ENCODE data around the gene DCLK1. TPM values are rescaled to one million over a fixed set of nuclear protein-coding genes. Genes with fewer than 3 reads are reported as not detected.

The DCLK1 gene
- total and polyA plus RNA-seq, 9 donors: 3.3 to 37.0 (median 20.7) TPM

DNA sequence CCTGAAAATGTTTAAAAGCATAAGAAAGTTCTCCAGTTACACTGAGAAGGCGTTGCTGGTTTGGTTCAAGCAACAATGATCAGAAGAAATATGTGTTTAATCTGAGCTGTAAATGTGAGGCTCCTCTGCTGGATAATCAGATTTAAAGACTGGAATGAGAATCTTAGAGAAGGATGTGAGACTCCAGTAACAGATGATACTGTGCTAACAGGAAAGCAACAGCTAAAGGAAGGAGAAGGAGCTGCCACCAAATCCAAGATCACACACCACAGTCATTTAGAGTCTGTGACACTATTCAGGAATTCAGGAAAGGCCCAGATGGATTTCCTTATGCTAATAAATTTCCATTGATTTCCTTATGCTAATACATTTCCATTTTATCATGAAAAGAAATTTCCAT is 16.9 kb downstream of the DCLK1 start:
- WGBS, 3 donors: 12 to 33% (median 25%) methylated on average over 1 of the region's 1 CpG
- TF ChIP-seq, protein P1, sequence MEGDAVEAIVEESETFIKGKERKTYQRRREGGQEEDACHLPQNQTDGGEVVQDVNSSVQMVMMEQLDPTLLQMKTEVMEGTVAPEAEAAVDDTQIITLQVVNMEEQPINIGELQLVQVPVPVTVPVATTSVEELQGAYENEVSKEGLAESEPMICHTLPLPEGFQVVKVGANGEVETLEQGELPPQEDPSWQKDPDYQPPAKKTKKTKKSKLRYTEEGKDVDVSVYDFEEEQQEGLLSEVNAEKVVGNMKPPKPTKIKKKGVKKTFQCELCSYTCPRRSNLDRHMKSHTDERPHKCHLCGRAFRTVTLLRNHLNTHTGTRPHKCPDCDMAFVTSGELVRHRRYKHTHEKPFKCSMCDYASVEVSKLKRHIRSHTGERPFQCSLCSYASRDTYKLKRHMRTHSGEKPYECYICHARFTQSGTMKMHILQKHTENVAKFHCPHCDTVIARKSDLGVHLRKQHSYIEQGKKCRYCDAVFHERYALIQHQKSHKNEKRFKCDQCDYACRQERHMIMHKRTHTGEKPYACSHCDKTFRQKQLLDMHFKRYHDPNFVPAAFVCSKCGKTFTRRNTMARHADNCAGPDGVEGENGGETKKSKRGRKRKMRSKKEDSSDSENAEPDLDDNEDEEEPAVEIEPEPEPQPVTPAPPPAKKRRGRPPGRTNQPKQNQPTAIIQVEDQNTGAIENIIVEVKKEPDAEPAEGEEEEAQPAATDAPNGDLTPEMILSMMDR (IDR thresholded peaks at IDR 0.05): no peak
- TF ChIP-seq EP300 (IDR thresholded peaks at IDR 0.05): no peak
- TF ChIP-seq POLR2A (IDR thresholded peaks at IDR 0.05): no peak
- Histone ChIP-seq H3K27me3 (no peaks in the 10 kb centered on the region), H3K36me3 (no peaks in the 10 kb centered on the region), H3K27ac (peak overlapping the region in 1 of 2 donors; percentile 45), H3K4me3 (no peak overlapping the region), H3K4me1 (ENCODE audit: insufficient read depth) (no peaks in the 10 kb centered on the region), H3K9me3 (no peaks in the 10 kb centered on the region)
- DNase-seq: no peak
- intact Hi-C loops (cut with DNase I): no loop called here

DNA sequence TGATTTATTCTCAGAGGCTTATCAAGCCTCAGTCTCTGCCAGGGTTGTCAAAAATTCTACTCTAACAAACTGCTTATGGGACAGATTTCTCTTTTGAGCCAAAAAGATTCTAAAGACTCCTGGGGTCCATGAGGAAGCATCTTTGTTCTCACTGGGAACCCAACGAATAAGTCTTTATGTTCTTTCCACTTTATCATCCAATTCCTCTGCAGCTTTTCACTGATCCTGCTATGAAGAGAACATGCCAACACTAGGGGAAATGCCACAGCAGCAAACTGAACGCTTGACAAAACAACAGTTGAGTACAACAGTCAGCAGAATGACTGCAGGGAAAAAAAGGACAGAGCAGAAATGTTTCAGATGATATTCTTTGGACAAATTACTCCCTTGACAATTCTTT is 22.2 kb downstream of the DCLK1 start:
- intact Hi-C loops (cut with DNase I): no loop called here
- Histone ChIP-seq H3K4me3 (no peak overlapping the region), H3K27ac (no peak overlapping the region), H3K36me3 (no peaks in the 10 kb centered on the region), H3K27me3 (no peaks in the 10 kb centered on the region), H3K9me3 (no peaks in the 10 kb centered on the region), H3K4me1 (ENCODE audit: insufficient read depth) (no peaks in the 10 kb centered on the region)
- 80 to 90% (median 86%) methylated on average over 2 of the region's 2 CpGs for WGBS, 3 donors
- no peak for TF ChIP-seq POLR2A (IDR thresholded peaks at IDR 0.05)
- TF ChIP-seq, protein P1 (IDR thresholded peaks at IDR 0.05): no peak
- TF ChIP-seq EP300 (IDR thresholded peaks at IDR 0.05): no peak
- DNase-seq: no peak

DNA sequence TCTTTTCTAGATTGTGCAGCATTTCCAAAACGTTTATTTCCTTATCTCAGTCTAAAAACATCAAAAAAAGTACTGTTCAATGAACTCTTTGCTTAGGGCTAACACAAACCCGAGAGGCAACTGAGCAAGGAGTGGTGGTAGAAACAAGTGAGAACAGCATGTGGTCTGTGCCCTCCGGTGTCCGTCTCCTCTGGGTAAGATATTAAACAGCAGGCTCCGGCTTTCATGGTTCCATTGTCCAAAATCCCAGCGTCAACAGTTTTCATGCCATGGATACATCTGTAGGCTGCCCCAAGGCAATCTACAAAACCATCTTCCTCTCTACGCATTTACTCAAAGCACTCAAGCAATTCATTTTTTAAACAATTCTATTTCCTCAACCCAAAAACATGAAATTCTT is 22.8 kb downstream of the DCLK1 start:
- H3K9me3 ChIP-seq: no peaks in the 10 kb centered on the region
- H3K27me3 ChIP-seq: no peaks in the 10 kb centered on the region
- H3K4me1 ChIP-seq (ENCODE audit: insufficient read depth): no peaks in the 10 kb centered on the region
- 80 to 84% (median 81%) methylated on average over 7 of the region's 7 CpGs for WGBS, 3 donors
- no peak for DNase-seq
- no peaks in the 10 kb centered on the region for H3K36me3 ChIP-seq
- H3K4me3 ChIP-seq: no peak overlapping the region
- intact Hi-C loops (cut with DNase I): no loop called here
- no peak overlapping the region for H3K27ac ChIP-seq
- no peak for TF ChIP-seq POLR2A (IDR thresholded peaks at IDR 0.05)
- TF ChIP-seq EP300 (IDR thresholded peaks at IDR 0.05): no peak
- TF ChIP-seq, protein P1 (IDR thresholded peaks at IDR 0.05): no peak

DNA sequence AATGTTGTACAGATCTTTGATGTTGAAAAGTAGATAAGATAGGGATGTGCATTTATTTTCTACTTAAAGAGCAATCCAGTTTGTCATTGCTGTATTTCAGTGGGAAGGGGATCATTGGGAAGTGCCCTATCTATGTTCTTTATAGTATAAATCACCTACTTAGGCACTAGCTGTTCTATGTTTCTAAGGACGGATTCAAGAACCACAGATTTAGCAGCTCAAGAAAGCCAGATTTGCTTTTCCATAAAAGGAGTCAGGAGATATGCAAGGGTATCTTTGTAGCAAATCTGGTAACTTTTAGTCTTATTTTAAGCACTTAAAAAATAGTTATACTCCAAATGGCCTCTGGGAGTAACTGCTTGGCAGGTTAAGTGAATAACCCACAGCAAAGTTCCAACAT is 23.7 kb downstream of the DCLK1 start:
- intact Hi-C loops (cut with DNase I): no loop called here

More for the DNA sequence above, 23.7 kb downstream of the DCLK1 start:
- Histone ChIP-seq H3K4me1 (ENCODE audit: insufficient read depth) (no peaks in the 10 kb centered on the region), H3K9me3 (no peaks in the 10 kb centered on the region), H3K27me3 (no peaks in the 10 kb centered on the region), H3K36me3 (no peaks in the 10 kb centered on the region), H3K27ac (no peak overlapping the region), H3K4me3 (no peak overlapping the region)
- DNase-seq: no peak
- no peak for TF ChIP-seq EP300 (IDR thresholded peaks at IDR 0.05)
- no peak for TF ChIP-seq POLR2A (IDR thresholded peaks at IDR 0.05)
- TF ChIP-seq, protein P1 (IDR thresholded peaks at IDR 0.05): no peak
- WGBS, 3 donors: 73 to 89% (median 78%) methylated on average over 1 of the region's 1 CpG
